GM20000 (cell line): ENCODE measurements around the gene C2.

Experiments
- DNase-seq: peaks from one replicate; pipeline ENCODE4 v3.0.0; 2012; ENCODE audit warnings: low spot score
- TF ChIP-seq, protein P1 (sequence below): IDR thresholded peaks from 2 replicates; pipeline ENCODE4 v1.5.1; 2012; ENCODE audit warnings: mild to moderate bottlenecking, control low read depth; ENCODE audit errors: extremely low read depth, missing control alignments

The C2 gene

GRCh38 chr6:31946370-31946885 is 18.9 kb downstream of the C2 start:
- DNase-seq: no peak
- TF ChIP-seq, protein P1, sequence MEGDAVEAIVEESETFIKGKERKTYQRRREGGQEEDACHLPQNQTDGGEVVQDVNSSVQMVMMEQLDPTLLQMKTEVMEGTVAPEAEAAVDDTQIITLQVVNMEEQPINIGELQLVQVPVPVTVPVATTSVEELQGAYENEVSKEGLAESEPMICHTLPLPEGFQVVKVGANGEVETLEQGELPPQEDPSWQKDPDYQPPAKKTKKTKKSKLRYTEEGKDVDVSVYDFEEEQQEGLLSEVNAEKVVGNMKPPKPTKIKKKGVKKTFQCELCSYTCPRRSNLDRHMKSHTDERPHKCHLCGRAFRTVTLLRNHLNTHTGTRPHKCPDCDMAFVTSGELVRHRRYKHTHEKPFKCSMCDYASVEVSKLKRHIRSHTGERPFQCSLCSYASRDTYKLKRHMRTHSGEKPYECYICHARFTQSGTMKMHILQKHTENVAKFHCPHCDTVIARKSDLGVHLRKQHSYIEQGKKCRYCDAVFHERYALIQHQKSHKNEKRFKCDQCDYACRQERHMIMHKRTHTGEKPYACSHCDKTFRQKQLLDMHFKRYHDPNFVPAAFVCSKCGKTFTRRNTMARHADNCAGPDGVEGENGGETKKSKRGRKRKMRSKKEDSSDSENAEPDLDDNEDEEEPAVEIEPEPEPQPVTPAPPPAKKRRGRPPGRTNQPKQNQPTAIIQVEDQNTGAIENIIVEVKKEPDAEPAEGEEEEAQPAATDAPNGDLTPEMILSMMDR: no peak

GRCh38 chr6:31947070-31947675 is 19.7 kb downstream of the C2 start:
- no peak for DNase-seq

DNA sequence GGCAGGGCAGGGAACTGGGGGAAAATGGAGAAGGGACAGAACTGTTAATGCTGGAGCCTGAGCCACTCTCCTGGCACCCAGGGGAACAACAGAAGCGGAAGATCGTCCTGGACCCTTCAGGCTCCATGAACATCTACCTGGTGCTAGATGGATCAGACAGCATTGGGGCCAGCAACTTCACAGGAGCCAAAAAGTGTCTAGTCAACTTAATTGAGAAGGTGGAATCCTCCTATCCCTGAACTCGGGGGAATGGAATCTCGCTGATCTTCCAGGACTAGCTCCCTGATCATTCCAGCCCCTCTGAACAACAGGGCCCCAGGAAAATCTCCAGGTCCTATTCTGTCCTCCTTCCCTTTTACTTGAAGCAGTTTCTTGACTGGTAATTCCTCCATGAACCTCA is 20.3 kb downstream of the C2 start:
- DNase-seq: no peak
- TF ChIP-seq, protein P1: no peak

More at GRCh38 chr6:31947070-31947675, 19.7 kb downstream of the C2 start:
- TF ChIP-seq, protein P1: no peak

DNA sequence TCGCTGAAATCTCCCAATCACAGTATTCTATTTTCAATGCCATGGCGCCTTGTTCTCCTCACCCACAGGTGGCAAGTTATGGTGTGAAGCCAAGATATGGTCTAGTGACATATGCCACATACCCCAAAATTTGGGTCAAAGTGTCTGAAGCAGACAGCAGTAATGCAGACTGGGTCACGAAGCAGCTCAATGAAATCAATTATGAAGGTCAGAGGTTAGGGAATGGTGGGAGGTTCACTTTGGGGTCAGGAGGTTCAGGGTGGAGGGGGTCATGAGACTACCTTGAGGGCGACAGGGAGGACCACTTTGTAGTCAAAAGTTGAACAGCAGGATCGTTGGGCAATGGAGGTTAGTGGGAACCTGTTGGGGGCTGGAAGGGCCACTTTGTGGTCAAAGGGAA is 20.8 kb downstream of the C2 start:
- no peak for DNase-seq
- TF ChIP-seq, protein P1: no peak

- TF ChIP-seq, protein P1: no peak
- DNase-seq: no peak
These were observed 21.4 kb downstream of the C2 start for GRCh38 chr6:31948753-31949413.

GRCh38 chr6:31949926-31950548 is 22.5 kb downstream of the C2 start:
- no peak for DNase-seq
- TF ChIP-seq, protein P1: no peak
